Measurements from ENCODE around the gene SLC44A1.
"Not testable (repeated sequence)": the region's sequence is repeated elsewhere in the genome, so short reads cannot be mapped to it uniquely, and the experiment has no call there.

SLC44A1 gene

DNA sequence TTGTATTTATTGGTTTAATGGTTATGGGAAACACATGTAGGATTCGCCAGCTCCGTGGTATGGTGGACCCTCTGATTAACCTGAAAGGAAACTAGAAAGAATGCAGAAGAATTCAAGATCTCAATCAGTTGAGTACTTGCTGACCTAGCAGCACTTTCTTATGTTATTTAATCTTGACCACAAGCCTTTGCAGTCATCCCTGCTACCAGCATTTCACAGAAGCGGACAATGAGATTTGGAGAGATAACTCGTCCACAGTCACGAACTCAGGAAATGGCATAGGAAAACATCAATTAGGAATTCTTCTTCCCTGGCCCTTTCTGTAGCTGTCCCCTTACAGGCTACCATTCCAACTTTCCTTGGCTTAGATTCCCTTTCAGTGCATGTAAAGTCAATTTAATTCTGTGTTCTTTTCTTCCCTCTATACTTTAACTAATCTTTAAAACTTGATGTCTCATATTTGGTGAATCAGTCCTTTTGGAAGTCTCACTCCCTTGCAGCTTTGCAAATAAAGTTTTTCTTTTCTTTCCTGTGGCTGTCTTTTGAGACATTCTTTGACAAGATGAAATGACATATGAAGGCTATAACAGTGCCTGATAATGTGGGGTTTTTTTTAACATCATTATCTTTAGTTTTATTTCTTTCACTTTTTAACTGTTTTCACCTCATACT lies 1.3 kb upstream of the SLC44A1 start:
- no peak for DNase-seq

DNA sequence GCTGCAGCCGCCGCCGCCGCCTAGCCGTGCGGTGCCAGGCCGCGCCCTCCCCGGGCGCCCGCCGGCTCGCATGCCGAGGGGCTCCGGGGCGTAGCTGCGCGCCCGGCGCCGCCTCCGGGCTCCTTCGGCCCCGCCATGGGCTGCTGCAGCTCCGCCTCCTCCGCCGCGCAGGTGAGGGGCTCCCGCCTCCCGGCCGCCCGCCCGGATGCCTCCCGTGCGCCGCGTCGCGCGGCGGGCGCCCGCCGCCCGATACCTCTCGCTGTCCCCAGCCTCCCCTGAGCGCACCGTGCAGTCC lies 230 bp downstream of the SLC44A1 start:
- DNase-seq: peak; percentile 91

- DNase-seq: peak; percentile 88
Observed at GRCh38 chr9:105245029-105245890, 809 bp downstream of the SLC44A1 start.

DNA sequence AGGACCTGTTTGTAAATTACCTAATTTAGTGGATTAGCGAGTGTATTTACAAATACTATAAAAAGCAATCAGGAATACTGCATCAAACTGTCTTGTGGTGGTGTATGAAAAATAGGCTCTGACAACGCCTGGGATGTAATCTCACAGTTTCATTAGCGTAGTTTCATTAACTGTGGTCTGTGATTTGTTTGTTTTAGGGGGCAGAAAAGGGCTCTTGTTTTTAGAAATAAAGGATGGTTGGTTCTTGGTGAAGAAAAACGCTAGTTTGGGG lies 1.4 kb downstream of the SLC44A1 start:
- DNase-seq: no peak

GRCh38 chr9:105246656-105247173 lies 2.3 kb downstream of the SLC44A1 start:
- no peak for DNase-seq

DNA sequence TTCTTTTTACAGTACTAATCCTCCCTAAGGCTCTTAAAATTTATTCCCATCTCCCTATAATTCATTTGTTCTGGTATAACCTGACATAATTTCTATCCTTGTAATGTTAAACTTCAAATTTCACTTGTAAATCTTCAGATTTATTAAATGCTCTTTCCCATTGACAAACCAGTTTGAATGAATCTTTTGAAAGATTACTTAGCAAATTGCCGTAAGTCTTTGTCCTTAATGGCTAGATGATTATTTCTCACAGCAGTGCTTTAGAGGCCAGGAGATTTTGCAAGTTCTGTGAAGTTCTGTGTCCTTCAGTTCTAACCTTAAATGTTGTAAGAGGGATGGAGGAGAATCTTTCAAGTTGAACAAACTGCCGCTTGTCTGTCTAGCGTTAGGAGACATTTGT lies 4.2 kb downstream of the SLC44A1 start:
- no peak for DNase-seq

GRCh38 chr9:105251133-105251532 lies 6.7 kb downstream of the SLC44A1 start:
- no peak for DNase-seq

- DNase-seq: peak; percentile 69
Observed at GRCh38 chr9:105251733-105252404, 7.4 kb downstream of the SLC44A1 start.

- DNase-seq: no peak
Observed at GRCh38 chr9:105252405-105252756, 7.9 kb downstream of the SLC44A1 start.

DNA sequence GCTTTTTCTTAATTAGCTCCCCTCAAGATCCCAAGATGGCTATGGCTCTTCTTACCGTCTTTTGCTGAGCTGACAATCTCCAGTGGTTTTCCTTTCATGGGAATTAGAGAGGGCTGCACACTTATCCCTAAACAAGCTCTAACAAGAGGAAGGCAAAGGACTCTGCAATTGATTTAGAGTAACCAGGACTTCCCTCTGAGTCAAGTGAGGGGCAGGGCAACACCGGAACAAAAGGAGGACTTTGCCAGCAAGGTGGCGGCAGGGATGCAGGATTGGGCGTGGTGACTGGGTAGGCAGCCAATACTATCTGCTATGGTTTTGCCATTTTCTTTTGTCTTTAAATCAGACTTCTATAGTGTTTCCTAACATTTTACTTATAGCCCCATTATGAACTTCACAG lies 9.8 kb downstream of the SLC44A1 start:
- no peak for DNase-seq

GRCh38 chr9:105255421-105255820 lies 11.0 kb downstream of the SLC44A1 start:
- no peak for DNase-seq

DNA sequence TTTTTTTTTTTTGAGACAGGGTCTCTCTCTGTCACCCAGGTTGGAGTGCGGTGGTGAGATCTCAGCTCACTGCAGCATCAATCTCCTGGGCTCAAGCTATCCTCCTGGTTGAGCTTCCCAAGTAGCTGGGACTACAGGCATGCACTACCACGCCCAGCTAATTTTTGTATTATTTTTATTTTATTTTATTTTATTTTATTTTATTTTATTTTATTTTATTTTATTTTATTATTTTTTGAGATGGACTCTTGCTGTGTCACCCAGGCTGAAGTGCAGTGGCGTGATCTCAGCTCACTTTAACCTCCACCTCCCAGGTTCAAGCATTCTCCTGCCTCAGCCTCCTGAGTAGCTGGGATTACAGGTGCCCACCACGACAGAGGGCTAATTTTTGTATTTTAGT lies 12.1 kb downstream of the SLC44A1 start:
- not testable (repeated sequence) for DNase-seq

GRCh38 chr9:105257809-105258208 lies 13.4 kb downstream of the SLC44A1 start:
- no peak for DNase-seq

- no peak for DNase-seq
Observed at GRCh38 chr9:105258225-105258737, 13.8 kb downstream of the SLC44A1 start.

- no peak for DNase-seq
Observed at GRCh38 chr9:105259274-105259673, 14.8 kb downstream of the SLC44A1 start.

GRCh38 chr9:105259731-105260612 lies 15.5 kb downstream of the SLC44A1 start:
- DNase-seq: no peak

DNA sequence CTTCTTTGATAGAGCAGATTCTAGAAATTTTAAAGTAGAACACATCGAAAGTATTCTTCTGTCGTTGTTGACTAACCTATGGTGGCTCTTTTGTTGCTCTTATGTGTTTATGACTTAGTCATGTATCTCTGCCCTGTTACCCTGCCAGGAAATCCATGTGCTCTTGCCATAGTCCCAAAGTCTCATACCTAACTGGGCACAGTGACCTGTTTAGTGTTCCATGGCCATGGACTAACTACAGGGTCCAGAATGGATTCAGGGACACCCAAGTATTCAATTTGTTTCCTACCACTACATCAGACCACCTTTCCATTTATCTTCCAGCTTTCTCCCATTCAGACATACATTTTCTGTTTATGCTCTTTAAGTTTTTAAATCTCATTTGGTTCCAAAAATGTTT lies 18.0 kb downstream of the SLC44A1 start:
- DNase-seq: no peak

- DNase-seq: no peak
Observed at GRCh38 chr9:105264380-105264779, 19.9 kb downstream of the SLC44A1 start.

- not testable (repeated sequence) for DNase-seq
Observed at GRCh38 chr9:105268254-105268653, 23.8 kb downstream of the SLC44A1 start.

DNA sequence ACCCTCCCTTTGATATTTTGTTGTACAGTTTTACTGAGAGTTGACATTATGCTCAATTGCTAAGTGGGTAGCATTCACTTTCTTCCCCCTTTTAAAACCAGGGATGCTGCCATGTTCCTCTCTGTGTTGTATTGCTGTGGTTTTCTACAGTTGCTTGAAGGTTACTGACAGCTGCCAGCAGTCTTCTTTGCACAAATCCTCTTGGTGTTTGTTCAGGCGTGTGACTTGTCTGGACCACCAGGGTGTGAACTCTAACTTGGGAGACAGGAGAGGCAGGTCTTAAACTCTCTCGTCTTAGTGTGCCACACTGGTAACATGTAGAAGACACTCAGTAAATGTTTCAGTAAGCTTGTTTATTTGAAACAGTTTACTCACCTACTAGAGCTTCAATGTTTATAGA lies 25.1 kb downstream of the SLC44A1 start:
- DNase-seq: no peak

DNA sequence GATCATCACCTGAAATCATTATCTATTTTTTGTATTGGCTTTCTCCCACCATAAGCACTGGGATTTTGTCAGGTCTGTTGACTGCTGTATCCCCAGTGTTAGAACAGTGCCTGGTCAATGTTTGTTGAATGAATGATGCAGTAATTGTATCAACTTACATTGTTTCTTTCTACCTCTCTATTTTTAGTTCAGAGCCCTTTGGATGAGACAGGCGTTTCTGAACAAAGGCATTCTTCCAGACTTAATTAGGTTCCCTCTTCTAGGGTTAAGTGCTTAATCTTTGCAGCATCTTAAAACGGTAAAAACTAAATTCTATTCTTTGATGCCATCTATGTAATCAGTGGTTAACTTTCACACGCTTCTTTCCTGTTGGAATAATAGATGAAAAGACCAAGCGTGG lies 26.3 kb downstream of the SLC44A1 start:
- DNase-seq: no peak

- no peak for DNase-seq
Observed at GRCh38 chr9:105273731-105274130, 29.3 kb downstream of the SLC44A1 start.

DNA sequence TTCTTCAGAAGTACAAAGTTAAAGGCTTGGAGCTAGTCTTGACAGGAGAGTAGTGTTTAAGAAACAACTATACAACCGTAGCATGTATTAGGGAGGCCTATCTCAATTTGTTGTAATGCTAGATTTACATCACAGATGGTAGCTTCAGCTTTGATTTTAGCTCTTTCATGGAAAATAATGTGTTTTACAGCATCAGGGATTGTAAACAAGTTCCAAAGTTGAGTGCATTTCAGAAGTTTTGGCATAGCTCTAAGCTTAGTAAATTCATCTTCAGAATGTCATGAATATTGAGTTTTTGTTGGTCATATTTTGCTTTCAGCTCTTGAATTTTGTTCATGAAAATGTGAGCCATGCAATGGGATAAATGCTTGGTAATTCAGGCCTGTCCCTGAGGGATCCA lies 30.7 kb downstream of the SLC44A1 start:
- DNase-seq: no peak

Measured in DMS53 (cell line).